Measurements from ENCODE around the gene CLEC5A. TPM values are rescaled to one million over a fixed set of nuclear protein-coding genes. Genes with fewer than 3 reads are reported as not detected.
"Not testable (repeated sequence)": the region's sequence is repeated elsewhere in the genome, so short reads cannot be mapped to it uniquely, and the experiment has no call there.

Gene CLEC5A
- total RNA-seq = 3.8 TPM

DNA sequence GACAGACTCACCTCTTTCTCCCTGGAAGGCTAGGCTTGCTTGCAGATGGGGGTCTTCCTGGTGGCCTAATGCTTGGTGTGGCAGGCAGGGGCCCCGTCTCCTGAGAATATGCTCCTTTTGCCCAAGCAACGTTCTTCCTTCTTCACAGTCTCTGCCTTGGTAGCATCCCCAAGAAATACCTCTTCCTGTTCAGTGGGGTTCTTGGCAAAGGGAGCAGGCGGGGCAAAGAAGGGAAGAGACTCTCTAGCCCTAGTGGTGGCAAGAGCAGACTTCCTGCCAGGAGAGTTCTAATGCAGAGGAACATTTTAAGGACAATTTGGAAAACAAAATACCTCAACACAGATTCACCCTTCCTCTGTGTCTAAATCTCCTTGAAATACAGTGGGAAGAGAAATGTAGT, at the start of gene CLEC5A:
Gene CLEC5A, minus strand, starts transcription at position 179 of the 400 bp plus-strand sequence. CDS start 682 bp downstream, outside the sequence.
- DNase-seq = no peak

GRCh38 chr7:141993354-141993753, 46.6 kb upstream of the CLEC5A start:
- no peak for DNase-seq

GRCh38 chr7:141992688-141993087, 45.9 kb upstream of the CLEC5A start:
- DNase-seq = no peak

DNA sequence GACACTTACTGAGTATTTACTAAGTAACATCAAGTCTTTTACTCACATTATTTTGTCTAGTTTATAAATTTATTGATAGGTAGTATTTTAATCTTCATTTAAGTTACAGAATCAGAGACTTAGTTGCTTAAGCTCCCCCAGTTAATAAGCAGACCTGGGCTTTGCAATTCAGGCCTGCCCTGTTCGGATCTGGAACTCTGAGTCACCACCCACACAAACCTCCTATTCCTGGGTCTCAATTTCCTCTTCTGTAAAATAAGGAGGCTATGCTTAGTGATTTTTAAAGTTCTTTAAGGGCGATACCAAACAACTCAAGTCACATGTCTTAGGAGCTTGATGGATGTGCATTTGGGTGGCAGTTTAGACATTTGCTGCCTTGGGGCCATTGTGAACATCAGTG, 45.4 kb upstream of the CLEC5A start:
- no peak for DNase-seq

DNA sequence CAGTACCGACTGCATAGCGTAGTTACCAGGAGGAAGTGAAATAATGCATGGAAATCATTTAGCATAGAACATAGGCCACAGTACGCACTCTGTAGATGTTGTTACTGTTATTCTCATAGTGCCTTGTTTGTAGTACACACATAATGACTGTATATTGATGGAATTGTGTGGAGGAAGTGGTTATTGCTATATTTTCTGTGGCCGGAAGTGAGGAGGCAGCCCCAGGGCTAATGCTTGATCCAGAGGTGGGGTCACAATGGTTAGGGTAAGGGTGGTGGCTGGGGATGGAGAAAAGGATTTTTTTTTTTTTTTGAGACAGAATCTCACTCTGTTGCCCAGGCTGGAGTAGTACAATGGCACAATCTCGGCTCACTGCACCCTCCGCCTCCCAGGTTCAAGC, 44.4 kb upstream of the CLEC5A start:
- DNase-seq = no peak

DNA sequence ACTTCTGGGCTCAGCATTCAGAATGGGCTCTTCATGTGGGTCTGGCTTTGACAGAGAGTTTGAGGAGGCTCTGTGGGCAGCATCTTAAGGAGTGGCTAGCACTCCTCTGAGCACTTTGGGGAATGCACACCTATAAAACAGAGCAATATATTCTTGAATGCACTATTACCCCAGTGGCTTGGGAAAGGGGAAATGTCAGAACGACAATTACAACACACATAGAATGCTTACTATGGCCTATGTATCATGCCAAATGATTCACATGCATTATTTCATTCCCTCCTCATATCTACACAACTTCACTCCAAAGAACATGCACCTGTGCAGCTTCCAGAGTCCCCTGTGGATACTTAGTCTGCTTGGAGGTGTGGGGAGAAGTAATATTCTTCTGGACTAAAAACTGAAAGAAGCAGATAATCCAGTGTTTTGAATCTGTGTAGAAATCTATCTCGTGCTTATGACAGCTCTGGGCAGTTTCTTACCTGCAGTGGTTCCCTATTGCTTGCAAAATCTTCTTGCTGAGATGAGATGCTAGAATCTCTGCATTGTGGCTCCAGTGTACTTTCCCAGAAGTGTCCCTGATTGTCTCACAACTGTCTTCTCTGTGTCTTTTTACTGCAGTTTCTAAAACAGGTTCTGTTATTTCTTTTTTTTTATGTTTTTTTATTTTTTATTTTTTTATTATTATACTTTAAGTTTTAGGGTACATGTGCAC, 43.4 kb upstream of the CLEC5A start:
- no peak for DNase-seq

DNA sequence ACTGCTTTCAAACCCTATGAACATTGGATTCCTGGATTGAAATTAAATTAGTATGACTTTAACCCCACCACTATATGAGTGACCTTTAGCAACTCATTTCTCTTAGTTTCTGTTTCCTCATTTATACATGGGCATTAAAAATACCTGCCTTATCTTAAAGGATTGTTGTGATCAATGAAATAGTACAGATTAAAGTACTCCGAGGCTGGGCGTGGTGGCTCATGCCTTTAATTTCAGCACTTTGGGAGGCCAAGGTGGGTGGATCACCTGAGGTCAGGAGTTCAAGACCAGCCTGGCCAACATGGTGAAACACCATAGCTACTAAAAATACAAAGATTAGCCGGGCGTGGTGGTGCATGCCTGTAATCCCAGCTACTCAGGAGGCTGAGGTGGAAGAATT, 41.0 kb upstream of the CLEC5A start:
- not testable (repeated sequence) for DNase-seq

GRCh38 chr7:141986923-141987322, 40.1 kb upstream of the CLEC5A start:
- no peak for DNase-seq

DNA sequence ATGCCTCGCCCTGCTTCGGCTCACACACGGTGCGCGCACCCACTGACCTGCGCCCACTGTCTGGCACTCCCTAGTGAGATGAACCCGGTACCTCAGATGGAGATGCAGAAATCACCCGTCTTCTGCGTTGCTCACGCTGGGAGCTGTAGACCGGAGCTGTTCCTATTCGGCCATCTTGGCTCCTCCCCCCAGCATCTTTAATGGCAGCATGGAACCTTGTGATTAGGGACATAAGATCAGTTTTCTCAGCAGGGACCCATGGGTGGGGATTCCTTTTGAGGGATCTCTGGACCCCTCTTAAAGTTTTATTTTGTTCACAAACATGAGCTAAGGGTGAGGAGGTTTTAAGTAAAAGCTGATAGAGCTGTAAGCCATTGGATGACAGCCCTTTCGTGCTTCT, 39.2 kb upstream of the CLEC5A start:
- DNase-seq = not testable (repeated sequence)

DNA sequence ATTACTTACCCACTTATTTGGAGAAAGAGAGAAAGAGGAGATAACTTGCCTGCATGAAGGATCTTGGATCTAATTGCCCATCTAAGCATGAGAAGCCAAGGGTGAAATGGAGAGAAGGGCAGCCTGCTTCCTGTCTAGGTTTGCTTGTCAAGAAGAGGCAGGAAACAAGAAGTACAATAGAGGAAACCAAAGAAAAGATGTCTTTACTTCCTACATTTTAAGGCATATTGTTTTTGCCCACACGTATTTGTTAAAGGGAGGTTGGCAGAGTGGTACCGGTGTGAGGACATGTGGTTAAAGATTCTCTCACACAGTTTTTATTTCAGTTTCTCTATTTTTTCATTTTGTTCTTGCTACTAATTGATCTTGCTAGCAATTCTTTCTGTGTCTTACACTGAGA, 32.8 kb upstream of the CLEC5A start:
- DNase-seq = no peak

GRCh38 chr7:141978351-141978750, 31.6 kb upstream of the CLEC5A start:
- no peak for DNase-seq

GRCh38 chr7:141976524-141977245, 29.9 kb upstream of the CLEC5A start:
- DNase-seq = no peak

- DNase-seq = peak; percentile 13
Measured at GRCh38 chr7:141975806-141976523, 29.2 kb upstream of the CLEC5A start.

- DNase-seq = no peak
Measured at GRCh38 chr7:141974831-141975230, 28.1 kb upstream of the CLEC5A start.

DNA sequence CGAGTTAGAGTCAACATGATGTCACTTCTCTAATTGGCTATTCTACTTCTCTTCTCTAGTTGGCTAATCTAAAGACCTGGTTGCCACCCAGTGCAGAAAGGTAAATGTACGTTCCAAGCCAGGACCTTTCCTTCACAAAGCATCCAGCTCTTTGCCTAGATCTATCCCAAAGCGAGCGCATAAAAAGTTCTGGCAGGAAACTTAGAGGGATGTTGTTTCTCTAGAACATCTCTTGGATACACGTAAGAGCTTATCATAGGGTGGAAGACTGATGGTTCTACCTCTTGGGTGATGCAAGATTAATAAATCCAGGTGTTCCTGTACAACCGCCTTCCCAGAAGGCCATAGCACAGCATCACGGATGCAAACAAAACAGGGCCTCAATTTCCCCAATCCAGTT, 26.9 kb upstream of the CLEC5A start, which contains the start of gene TAS2R38:
Gene TAS2R38, minus strand, starts transcription at position 101 of the 400 bp plus-strand sequence. Its CDS starts 84 bp downstream, at position 17.
- no peak for DNase-seq

DNA sequence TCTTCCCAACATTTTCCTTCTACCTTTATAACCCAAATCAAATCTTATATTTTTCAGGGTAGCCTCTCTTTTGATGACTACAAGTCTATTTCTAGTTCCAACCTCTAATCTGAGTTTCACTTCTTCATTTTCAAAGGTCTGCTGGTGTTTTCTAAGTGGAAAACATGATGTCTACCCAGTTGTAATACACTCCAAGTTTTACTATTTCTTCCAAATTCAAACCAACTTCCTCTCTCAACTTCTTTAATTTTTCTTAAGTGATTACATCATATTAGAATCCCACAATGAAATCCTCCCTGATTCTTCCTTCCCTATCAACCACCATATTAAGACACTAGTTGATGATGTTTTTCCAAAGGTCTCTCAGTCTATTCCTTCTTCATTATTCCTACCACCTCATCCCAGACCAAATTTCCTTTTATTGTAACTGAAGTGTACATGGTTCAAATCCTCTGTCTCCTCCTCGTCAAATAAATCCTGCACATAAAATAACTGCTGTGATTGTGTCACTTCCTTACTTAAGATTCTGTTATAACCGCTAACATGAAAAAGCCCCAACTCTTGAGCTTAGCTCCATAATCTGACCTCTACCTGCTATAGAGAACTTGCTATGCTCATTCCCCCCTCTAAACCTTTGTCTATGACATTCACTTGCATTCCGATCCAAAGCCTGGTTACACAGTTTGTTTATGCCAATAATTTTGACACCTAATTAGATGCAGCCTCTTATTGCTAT, 14.1 kb upstream of the CLEC5A start:
- DNase-seq = no peak

DNA sequence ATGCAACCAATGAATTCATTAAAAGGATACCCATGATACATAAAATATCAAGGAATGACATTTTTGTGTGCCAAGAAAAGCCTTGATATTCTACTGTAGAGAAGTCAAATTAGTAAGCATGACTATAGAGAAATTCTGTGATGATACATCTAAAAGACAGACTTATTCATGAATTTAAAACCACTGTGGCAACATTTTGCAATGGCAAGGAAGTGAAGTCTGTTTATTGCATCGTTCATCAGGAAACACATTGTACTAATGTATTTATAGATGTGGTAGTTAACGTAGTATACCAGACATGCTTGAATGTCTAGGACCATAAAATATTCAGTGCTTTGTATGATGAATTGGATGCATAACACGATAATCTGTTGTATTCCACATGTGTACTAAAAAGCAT, 9.3 kb upstream of the CLEC5A start:
- no peak for DNase-seq

DNA sequence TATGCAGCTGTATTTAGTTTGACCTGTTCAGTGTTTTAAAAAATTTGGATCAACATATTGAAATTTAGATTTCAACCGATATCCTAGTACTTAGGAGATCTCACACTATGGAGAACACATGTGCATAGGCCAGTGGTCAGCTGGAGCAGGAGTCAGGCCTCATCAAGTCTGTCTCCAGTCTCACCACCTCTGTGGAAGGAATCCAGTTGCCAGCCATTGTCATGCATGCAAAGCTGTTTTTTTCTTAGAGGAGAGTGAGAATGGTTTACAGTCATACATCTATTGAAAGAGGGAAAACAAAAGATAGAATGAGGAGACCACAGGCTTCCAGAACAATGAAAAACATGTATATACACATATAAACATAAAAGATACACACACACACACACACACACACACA, 7.6 kb upstream of the CLEC5A start:
- no peak for DNase-seq

DNA sequence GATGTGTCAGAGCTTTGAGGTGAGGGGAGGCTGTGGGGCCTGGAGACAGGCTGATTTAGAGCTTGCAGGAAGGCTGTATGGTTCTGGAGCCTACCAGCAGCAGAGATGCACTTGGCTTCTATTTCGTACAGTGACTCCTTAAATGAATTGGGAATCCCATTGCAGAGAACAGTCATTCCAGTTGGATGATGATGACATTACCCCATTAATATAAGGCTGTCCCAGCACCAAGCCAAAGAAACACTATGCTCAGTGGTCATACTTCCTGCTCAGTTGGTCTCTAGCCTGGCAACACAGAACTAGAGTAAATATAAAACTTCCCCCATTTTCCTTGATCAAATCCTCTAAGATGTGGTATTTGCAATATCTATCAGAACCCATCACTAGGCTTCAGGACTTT, 5.7 kb upstream of the CLEC5A start:
- no peak for DNase-seq

DNA sequence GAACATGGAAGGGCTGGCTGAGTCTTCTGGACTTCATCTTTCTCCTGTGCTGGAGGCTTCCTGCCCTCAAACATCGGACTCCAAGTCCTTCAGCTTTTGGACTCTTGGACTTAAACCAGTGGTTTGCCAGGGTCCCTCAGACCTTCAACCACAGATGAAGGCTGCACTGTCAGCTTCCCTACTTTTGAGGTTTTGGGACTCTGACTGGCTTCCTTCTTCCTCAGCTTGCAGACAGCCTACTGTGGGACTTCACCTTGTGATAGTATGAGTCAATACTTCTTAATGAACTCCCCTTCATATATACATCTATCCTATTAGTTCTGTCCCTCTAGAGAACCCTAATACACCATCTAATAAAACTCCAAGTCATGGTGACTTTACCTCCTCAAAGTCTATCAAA, 4.0 kb upstream of the CLEC5A start:
- no peak for DNase-seq

DNA sequence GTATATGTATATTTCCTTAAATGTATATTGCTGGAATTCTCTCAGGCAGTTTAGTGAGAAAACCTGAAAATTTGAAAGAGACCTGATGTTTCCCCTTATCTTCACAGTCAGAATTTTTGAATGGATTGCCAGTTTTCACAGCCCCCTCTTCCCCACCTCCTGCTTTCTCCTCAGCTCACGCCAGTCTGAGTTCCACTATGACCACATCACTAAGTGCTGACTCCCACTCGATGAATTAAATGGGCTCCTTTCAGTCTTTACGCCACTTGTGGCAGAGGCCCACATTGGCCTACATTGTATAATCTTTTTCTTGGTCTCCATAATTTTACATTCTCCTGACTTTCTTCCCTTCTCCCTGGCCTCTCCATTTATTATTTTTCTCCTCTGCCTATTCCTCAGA, 3.1 kb upstream of the CLEC5A start:
- no peak for DNase-seq

- no peak for DNase-seq
Measured at GRCh38 chr7:141949451-141949850, 2.7 kb upstream of the CLEC5A start.

- DNase-seq = no peak
Measured at GRCh38 chr7:141949021-141949420, 2.2 kb upstream of the CLEC5A start.

All from skin of body (tissue), 2 donors.